HG03060 (cell line): Measurements from ENCODE around the gene OR2AJ1.

ENCODE experiments used
- ATAC-seq: cut with Tn5 transposase; IDR thresholded peaks from one replicate; pipeline ENCODE4 v1.9.1; 2021; ENCODE audit warnings: low read depth, moderate number of reproducible peaks; ENCODE audit not compliant: unreplicated experiment

The OR2AJ1 gene, protein sequence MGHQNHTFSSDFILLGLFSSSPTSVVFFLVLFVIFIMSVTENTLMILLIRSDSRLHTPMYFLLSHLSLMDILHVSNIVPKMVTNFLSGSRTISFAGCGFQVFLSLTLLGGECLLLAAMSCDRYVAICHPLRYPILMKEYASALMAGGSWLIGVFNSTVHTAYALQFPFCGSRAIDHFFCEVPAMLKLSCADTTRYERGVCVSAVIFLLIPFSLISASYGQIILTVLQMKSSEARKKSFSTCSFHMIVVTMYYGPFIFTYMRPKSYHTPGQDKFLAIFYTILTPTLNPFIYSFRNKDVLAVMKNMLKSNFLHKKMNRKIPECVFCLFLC

DNA sequence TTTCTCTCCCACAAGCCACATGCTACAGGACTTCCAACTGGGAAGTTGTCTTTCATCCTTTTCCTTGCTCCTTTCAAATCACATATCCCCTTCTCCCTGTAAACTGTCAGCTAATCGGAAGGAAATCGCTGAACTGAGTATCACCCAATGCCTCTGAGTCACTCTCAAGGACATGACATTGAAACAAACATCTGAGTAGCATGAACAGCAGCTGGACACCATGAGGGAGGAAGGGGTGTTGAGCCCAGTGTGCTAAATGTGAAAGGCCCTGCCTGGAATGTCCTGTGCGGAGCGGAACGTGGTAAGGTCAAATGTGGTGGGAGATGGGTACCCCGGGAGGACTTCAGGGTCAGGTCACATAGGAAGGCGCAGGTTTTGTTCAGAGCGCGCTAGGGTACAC is at the start of gene OR2AJ1:
Gene OR2AJ1 (plus strand): TSS at position 22 of the 400 bp plus-strand sequence. CDS start 8,880 bp downstream, outside the sequence.
- ATAC-seq = no peak

GRCh38 chr1:247883346-247883745 is 41.3 kb upstream of the OR2AJ1 start:
- no peak for ATAC-seq

GRCh38 chr1:247884797-247885413 is 39.8 kb upstream of the OR2AJ1 start:
- ATAC-seq = no peak

DNA sequence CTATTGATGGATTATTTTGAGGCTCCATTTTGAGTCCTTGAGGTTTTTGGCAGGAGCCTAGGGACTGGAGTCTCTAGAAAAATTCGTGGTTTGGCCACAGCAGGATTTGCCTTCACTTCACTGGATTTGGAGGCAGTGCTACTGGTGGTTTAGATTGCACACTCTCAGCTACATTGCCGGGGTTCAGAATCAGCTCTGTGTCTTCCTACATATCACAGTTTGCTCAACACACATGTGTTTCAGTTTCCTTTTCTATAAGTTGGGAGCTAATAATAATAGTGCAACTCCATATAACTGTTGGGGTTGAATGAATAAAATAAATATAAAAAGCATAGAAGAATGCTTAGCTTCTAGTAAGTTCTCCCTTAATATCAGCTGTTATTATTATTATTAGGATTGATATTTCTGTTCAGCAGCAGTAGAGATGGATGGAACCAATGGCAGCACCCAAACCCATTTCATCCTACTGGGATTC is 29.5 kb upstream of the OR2AJ1 start, which contains the start of gene OR2W3:
Gene OR2W3 (plus strand): TSS at position 425 of the 475 bp plus-strand sequence. CDS start 0 bp downstream, at position 425.
- ATAC-seq = no peak

GRCh38 chr1:247895976-247896375 is 28.7 kb upstream of the OR2AJ1 start:
- no peak for ATAC-seq

DNA sequence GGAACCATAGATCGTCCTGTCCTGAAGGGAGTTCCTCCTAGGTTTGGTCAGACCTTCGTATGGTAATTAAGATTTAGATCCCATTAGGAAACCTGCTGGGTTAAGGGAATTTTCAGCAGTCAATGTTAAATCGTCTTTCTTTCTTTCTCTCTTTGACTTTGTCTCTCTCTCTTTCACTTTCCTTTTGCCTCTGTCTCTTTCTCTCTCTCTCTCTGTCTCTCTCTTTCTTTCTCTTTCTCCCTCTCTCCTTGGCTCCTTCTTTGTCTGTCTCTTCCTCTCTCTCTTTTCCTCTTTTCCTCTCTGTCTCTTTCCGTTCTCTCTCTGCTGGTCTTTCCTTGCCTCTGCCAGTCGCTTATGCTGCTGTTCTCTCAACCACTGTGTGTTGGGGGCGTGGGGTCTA is 20.6 kb upstream of the OR2AJ1 start:
- ATAC-seq = no peak

GRCh38 chr1:247905181-247905580 is 19.5 kb upstream of the OR2AJ1 start:
- ATAC-seq = no peak

- ATAC-seq = no peak
These were observed 18.7 kb upstream of the OR2AJ1 start for GRCh38 chr1:247905910-247906503.

DNA sequence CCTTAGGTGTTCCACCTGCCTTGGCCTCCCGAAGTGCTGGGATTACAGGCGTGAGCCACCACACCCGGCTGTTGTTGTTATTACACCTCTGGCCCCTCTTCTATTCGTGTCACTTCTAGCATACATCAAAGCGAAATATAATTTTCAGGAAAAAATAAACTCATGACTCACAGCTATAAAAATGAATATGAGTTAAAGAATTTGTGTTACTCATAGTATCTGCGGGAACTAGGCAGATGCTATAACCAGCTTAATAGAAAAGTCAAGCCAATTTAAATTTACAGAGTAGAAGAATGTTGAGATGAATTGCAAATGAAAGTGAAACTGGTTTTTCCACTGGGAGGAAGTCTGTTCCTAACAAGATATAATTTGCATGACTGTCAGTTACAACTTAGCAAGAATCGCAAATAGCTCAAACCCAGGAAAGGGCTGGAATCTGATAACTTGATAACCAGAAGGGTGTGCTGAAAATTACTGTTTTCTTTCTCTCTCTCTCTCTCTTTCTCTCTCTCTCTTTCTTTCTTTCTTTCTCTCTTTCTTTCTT is 18.1 kb upstream of the OR2AJ1 start:
- no peak for ATAC-seq

DNA sequence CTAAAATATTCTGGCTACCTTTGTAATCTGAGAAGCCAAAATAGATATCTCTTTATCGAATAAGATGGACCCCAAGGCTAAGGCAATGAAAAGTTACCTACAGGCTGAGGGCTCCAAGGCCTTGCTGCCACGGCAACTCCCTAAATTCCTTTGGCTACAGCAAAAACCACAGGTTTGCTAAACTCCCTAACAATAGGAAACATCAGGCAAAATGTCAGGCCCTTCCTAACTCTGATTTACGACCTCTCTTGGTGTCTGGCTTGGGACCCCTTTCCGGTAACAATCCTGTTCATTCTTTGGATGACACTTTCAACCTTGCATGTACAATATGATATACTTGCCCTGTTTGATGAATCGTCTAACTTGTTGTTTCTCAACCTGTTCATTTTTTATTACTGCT is 15.9 kb upstream of the OR2AJ1 start:
- ATAC-seq = no peak

DNA sequence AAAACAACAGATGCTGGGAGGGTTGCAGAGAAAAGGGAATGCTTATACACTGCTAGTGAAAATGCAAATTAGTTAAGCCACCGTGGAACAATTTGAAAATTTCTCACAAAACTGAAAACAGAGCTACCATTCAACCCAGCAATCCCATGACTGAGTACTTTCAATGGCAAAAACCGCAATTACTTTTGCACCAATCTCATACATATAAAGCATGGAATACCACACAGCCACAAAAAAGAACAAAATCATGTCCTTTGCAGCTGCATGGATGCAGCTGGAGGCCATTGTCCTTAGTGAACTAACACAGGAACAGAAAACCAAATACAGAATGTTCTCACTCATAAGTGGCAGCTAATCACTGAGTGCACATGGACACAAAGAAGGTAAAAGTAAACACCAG is 10.9 kb upstream of the OR2AJ1 start:
- ATAC-seq = no peak

DNA sequence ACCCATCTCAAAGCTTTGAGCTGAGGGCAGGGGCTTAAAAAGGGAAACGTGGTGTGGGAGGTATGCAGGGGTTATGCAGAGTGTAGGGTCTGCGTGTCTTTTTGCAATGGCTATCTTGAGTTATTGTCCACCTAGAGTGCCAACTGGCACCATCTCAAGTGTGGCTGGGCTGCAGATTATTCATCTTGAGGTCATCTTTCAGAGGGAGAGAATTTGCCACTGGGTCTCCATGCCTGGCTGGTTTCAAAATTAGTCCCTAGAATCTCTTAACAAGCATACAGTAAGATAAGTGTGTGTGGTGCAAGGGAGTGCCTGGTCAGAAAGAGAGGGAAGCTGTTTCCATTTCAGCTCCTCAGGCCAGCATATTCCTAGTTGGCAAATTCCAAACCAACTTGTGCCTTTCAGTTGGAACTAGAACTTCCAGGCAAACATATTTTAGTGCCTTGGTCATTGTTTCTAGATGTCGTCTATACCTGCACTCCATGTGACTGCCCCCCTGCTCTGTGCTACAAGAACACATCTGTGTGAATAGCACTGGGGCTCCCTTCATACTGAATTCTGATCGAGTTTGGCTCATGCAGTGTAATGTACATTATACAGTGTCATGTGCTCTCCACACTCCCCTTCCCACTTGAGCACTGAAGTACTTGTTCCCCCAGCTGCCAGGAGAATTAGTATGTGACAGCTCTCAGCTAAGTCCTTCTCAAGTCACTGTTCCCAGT is 9.6 kb upstream of the OR2AJ1 start:
- no peak for ATAC-seq

GRCh38 chr1:247919952-247920351 is 4.7 kb upstream of the OR2AJ1 start, which contains the start of gene OR2T8:
OR2T8 (plus strand) TSS chr1:247920252; CDS start chr1:247921018, 766 bp downstream.
- ATAC-seq = no peak

- no peak for ATAC-seq
These were observed 748 bp upstream of the OR2AJ1 start for GRCh38 chr1:247923941-247924340.

DNA sequence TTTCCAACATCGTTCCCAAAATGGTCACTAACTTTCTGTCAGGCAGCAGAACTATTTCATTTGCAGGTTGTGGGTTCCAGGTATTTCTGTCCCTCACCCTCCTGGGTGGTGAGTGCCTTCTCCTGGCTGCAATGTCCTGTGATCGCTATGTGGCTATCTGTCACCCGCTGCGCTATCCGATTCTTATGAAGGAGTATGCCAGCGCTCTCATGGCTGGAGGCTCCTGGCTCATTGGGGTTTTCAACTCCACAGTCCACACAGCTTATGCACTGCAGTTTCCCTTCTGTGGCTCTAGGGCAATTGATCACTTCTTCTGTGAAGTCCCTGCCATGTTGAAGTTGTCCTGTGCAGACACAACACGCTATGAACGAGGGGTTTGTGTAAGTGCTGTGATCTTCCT is 9.3 kb downstream of the OR2AJ1 start:
- ATAC-seq = no peak

GRCh38 chr1:247935781-247936180 is 11.1 kb downstream of the OR2AJ1 start:
- ATAC-seq = no peak

DNA sequence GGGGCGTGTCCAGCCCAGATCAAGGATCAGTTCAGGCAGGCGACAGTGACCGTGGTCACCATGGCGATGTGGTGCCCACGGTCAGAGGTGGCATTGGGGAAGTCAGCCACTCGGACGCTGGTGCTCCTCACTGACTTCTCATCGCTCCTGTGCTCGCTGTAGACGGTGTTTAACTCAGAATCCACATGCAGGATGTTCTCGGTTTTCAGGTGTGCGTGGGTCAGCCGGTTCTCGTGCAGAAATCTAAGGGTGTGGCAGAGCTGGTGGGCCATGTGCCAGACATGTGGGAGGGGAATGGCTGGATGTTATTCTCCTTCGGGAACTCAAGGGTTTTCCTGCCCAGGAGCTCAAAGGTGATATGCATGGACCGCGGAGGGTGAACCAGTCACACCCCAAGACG is 11.7 kb downstream of the OR2AJ1 start:
- ATAC-seq = no peak

DNA sequence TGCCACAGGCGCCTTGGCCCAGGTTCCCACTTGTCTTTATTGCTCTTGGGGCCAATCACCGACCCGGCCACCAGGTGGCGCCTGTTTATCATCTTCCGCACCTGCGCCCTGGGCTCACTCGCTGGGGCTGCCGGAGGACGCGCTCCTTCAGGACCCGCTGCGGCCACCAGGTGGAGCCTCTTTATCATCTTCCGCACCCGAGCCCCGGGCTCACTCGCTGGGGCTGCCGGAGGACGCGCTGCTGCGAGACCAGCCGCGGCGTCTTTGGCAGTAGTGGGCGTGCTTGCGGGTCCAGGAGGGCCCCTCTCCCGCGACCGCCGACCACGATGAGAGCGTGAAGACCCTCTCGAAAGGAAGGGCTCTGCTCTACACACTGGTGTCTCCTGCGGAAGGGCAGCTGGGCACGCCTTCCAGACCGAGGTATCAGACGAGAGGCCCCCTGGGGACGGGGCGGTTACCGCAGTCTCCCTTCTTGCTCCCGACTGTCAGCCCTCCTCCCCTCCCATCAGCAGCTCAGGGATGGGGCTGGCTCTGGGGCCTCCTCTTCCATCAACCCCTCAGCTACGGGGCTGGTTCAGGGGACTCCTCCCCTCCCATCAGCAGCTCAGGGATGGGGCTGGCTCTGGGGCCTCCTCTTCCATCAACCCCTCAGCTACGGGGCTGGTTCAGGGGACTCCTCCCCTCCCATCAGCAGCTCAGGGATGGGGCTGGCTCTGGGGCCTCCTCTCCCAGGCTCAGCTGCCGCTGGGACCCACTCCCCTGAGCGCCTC is 12.5 kb downstream of the OR2AJ1 start:
- peak; percentile 99 for ATAC-seq

- no peak for ATAC-seq
These were observed 17.9 kb downstream of the OR2AJ1 start for GRCh38 chr1:247942624-247943023.

- no peak for ATAC-seq
These were observed 23.9 kb downstream of the OR2AJ1 start, which contains the start of gene OR2L8 for GRCh38 chr1:247948558-247948957. OR2L8 (plus strand) TSS chr1:247948858; CDS start chr1:247948858, 0 bp downstream.
